Measurements from ENCODE around the gene SLC30A4.

SLC30A4 gene

GRCh38 chr15:45481135-45481534 lies 41.4 kb downstream of the SLC30A4 start:
- H3K27ac ChIP-seq: no peak overlapping the region
- H3K4me3 ChIP-seq: no peak overlapping the region
- no peak for DNase-seq (ENCODE audit: low spot score)
- TF ChIP-seq CTCF (IDR thresholded peaks at IDR 0.05): no peak

- no peak overlapping the region for H3K4me3 ChIP-seq
- DNase-seq (ENCODE audit: low spot score): no peak
- no peak for TF ChIP-seq CTCF (IDR thresholded peaks at IDR 0.05)
- no peak overlapping the region for H3K27ac ChIP-seq
Measured at GRCh38 chr15:45476410-45476809, 46.1 kb downstream of the SLC30A4 start.

- H3K4me3 ChIP-seq: no peak overlapping the region
- no peak overlapping the region for H3K27ac ChIP-seq
- TF ChIP-seq CTCF (IDR thresholded peaks at IDR 0.05): no peak
- no peak for DNase-seq (ENCODE audit: low spot score)
Measured at GRCh38 chr15:45474799-45475198, 47.8 kb downstream of the SLC30A4 start.

- DNase-seq (ENCODE audit: low spot score): no peak
- H3K27ac ChIP-seq: no peak overlapping the region
- no peak overlapping the region for H3K4me3 ChIP-seq
- no peak for TF ChIP-seq CTCF (IDR thresholded peaks at IDR 0.05)
Measured at GRCh38 chr15:45473068-45473467, 49.5 kb downstream of the SLC30A4 start.

GRCh38 chr15:45471151-45471550 lies 51.4 kb downstream of the SLC30A4 start:
- H3K4me3 ChIP-seq: no peak overlapping the region
- no peak for DNase-seq (ENCODE audit: low spot score)
- no peak for TF ChIP-seq CTCF (IDR thresholded peaks at IDR 0.05)
- no peak overlapping the region for H3K27ac ChIP-seq

GRCh38 chr15:45469441-45469840 lies 53.1 kb downstream of the SLC30A4 start:
- DNase-seq (ENCODE audit: low spot score): no peak
- Histone ChIP-seq H3K27ac (no peak overlapping the region), H3K4me3 (no peak overlapping the region)
- TF ChIP-seq CTCF (IDR thresholded peaks at IDR 0.05): no peak

- H3K27ac ChIP-seq: no peak overlapping the region
- no peak overlapping the region for H3K4me3 ChIP-seq
Measured at GRCh38 chr15:45469027-45469426, 53.5 kb downstream of the SLC30A4 start.

More at GRCh38 chr15:45469027-45469426, 53.5 kb downstream of the SLC30A4 start:
- no peak for DNase-seq (ENCODE audit: low spot score)
- no peak for TF ChIP-seq CTCF (IDR thresholded peaks at IDR 0.05)

All from coronary artery (tissue), 2 donors.